GM18526 (cell line): ENCODE measurements around the gene ZNF385C.

ENCODE experiments used
- POLR2A ChIP-seq: IDR thresholded peaks from 3 replicates; pipeline ENCODE4 v1.6.1; 2011; ENCODE audit not compliant: insufficient read length; ENCODE audit errors: extremely low read depth

The ZNF385C gene

GRCh38 chr17:42076797-42077559 is 21.3 kb downstream of the ZNF385C start:
- no peak for TF ChIP-seq POLR2A

- no peak for TF ChIP-seq POLR2A
These were observed 22.5 kb downstream of the ZNF385C start for GRCh38 chr17:42075789-42076188.

DNA sequence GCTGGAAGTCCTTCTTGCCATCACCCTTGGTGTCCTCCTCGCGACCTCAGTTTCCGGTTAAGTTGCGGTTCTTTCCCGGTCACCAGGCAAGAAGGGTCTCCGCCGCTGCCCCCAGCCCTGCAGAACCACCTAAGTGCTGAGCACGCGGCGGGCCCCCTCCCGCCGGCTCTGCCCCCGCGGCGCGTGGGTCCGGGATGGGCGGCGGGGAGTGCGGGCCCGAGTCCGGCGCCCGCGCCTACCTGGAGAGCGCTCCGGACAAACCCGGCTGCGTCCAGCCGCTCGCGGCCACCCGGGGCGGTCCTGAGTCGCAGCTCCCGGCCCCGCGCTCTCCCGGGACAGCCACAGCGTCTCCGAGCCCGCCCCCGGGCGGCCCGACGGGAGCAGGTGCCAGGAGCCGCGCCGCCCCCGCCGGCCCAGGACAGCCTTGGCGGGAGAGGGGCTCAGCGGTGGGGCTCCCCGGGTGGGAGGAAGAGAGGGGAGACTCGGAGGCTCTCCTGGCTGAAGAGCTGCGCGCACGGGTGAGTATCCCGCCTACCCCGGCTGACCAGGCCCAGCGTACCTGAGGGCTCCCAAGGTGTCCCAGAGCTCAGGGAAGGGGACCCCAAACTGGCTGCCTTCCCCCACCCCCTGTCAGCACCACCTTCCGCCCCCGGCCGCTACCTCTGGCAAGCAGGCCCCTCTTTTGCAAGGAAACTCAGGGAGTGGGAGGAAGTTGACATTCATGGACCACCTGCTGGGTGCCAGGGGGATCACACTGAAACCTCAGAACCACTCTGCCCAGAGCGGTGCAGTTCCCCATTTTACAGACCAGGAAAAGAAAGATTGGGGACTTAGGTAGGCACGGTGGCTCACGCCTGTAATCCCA is 25.7 kb downstream of the ZNF385C start:
- TF ChIP-seq POLR2A = no peak

GRCh38 chr17:42071810-42072209 is 26.5 kb downstream of the ZNF385C start:
- TF ChIP-seq POLR2A = no peak

DNA sequence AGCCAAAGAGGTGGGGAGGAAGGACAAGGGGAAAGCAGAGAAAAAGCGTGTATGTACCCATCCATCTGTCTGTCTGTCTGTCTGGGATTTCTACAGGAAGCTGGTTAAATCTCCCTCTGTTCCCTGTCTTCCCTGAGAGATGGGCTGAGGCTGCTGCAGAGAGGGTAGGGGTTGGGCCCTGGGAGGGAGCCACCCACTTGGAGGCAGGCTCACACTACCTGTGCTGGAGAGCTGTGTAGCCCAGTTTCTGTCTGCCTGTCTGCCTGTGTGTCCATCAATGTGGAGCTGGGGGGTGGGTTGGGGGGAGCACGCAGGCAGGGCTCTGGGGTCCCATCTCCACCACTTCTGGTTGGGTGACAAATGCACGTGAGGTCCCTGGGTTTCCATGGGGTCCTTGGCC is 29.3 kb downstream of the ZNF385C start:
- TF ChIP-seq POLR2A = no peak

GRCh38 chr17:42067371-42068091 is 30.7 kb downstream of the ZNF385C start:
- no peak for TF ChIP-seq POLR2A

DNA sequence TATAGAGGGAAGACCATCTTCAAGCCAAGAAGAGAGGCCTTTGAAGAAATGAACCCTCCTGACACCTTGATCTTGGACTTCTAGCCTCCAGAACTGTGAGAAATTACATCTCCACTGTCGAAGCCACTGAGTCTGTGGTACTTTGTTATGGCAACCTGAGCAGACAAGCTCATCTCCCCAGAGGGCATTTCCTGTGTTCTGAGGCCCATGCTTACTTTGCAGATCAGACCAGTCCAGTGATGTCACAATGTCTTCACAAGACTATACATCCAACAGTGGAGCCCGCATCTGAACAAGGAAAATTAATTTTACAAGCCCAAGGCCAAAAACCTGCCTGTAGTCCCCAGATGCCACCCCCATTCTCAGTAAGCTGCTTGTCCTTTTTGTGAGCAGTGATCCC is 33.1 kb downstream of the ZNF385C start:
- no peak for TF ChIP-seq POLR2A

GRCh38 chr17:42062681-42063080 is 35.6 kb downstream of the ZNF385C start:
- no peak for TF ChIP-seq POLR2A

DNA sequence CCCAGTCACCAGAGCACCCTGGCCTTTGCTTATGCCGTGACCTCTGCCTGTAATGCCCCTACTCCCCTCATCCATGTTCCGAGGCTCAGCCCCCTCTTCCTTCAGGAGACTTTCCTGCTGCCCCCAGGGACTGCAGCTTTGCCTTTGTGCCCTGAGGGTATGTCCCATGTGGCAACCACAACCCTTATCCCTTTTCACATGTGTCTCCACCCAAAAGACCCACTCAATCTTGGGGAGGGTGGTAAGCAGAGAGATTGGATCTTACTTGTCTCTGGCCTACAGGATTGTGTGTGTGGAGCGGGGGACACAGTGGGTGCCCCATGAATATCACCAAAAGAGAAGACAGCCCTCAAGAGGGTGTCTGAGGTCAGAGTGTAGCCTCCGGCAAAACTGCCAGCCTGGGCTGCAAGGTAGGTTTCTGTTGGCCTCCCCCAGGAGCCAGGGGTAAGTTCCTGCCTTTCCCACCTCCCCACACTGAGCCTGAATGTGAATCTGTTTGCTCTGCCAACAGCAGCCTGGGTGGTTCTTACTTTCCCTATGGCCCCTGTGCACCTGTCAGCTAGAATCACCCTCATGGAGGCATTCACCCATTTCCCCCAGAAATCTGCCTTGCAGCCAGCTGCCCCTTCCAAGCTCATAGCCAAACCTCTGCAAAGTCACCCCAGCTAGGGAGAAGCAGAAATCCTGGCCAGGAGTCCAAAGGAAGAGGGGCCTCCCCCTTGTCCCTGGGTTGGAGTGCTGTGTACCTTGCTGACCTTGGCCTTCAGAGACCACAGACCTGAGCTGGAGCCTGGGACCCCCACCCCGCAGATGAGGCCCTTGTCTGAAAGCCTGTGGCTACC is 36.4 kb downstream of the ZNF385C start:
- no peak for TF ChIP-seq POLR2A

GRCh38 chr17:42060231-42060630 is 38.0 kb downstream of the ZNF385C start:
- no peak for TF ChIP-seq POLR2A

- no peak for TF ChIP-seq POLR2A
These were observed 38.5 kb downstream of the ZNF385C start for GRCh38 chr17:42059815-42060214.

DNA sequence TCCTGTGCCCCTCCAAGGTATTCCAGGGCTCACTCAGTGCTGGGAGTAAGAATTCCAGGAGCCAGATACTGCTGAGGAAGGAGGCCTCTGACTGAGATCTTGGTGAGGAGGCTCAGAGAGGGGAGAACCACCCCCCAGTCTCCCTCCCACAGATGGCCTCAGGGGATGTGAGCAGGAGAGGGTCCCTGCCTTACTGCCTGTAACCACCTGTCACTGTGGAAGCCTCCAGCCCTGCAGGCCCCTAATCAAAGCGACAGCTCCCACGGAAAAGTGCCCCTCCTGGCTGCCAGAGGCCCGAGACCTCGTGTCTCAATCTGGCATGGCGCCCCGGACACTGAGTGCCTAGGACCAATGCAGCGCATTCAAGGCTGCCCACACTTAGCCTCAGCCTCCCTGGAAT is 40.2 kb downstream of the ZNF385C start:
- no peak for TF ChIP-seq POLR2A

DNA sequence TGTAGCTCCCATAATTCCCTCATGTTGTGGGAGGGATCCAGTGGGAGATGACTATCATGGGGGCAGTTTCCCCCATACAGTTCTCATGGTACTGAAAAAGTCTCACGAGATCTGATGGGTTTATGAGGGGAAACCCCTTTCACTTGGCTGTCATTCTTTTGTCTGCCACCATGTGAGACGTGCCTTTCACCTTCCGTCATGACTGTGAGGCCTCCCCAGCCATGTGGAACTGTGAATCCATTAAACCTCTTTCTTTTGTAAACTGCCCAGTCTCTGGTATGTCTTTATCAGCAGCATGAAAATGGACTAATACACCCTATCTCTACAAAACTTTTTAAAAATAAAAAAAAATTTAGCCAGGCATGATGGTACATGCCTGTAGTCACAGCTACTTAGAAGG is 41.6 kb downstream of the ZNF385C start:
- TF ChIP-seq POLR2A = no peak

- no peak for TF ChIP-seq POLR2A
These were observed 42.8 kb downstream of the ZNF385C start for GRCh38 chr17:42055496-42055895.

- TF ChIP-seq POLR2A = no peak
These were observed 43.2 kb downstream of the ZNF385C start for GRCh38 chr17:42055027-42055426.

- no peak for TF ChIP-seq POLR2A
These were observed 44.4 kb downstream of the ZNF385C start for GRCh38 chr17:42053731-42054500.
